Fibroblast of lung (primary cell): Measurements from ENCODE around the gene DSC3.

Experiments
- EZH2 ChIP-seq: IDR thresholded peaks from 2 replicates; pipeline ENCODE4 v1.5.1; 2012; ENCODE audit warnings: low read length, control low read depth, mild to moderate bottlenecking; ENCODE audit errors: missing control alignments
- TF ChIP-seq, protein P1 (sequence below), 2 donors: IDR thresholded peaks in 1 of 2; conservative IDR thresholded peaks in 1 of 2; 1 replicate in 1 of 2; 2 replicates in 1 of 2; pipeline ENCODE4 v1.5.1; 2011 to 2012; ENCODE audit warnings: low read length in 2 of 2, control low read depth in 1 of 2, inconsistent platforms in 1 of 2, low read depth in 1 of 2, mild to moderate bottlenecking in 1 of 2

DNA sequence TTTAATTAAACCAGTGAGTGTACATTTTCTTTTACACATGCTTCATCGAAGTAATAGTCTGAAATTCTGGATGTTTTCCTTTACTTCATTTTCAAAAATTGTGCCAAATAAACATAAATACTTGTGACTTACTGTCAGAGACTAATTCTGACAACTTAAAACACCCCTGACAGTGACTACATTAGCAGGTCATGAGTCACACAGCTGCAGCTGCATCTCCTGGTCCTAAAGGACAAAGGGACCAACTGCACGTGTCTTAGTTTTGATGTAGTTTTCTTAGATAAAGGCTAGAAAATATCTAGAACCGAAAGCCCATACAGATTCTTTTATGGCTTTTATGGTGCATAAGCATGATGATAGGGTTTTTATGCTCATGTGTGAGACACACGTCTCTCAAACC is 29.6 kb upstream of the DSC3 start:
- TF ChIP-seq, protein P1, sequence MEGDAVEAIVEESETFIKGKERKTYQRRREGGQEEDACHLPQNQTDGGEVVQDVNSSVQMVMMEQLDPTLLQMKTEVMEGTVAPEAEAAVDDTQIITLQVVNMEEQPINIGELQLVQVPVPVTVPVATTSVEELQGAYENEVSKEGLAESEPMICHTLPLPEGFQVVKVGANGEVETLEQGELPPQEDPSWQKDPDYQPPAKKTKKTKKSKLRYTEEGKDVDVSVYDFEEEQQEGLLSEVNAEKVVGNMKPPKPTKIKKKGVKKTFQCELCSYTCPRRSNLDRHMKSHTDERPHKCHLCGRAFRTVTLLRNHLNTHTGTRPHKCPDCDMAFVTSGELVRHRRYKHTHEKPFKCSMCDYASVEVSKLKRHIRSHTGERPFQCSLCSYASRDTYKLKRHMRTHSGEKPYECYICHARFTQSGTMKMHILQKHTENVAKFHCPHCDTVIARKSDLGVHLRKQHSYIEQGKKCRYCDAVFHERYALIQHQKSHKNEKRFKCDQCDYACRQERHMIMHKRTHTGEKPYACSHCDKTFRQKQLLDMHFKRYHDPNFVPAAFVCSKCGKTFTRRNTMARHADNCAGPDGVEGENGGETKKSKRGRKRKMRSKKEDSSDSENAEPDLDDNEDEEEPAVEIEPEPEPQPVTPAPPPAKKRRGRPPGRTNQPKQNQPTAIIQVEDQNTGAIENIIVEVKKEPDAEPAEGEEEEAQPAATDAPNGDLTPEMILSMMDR (conservative IDR thresholded peaks at IDR 0.05 in 1 of 2, IDR thresholded peaks at IDR 0.05 in 1 of 2; ENCODE audit: low read depth in 1 of 2, low read length in 2 of 2): no peak
- no peak for TF ChIP-seq EZH2
